Measurements from ENCODE around the gene RPS21.

Gene RPS21

GRCh38 chr20:62394248-62395245, 7.6 kb downstream of the RPS21 start:
- no peaks in the 10 kb centered on the region for H3K27me3 ChIP-seq (ENCODE audit: insufficient read depth, low read length)
- peaks cover 40% of the 10 kb centered on the region for H3K36me3 ChIP-seq (ENCODE audit: insufficient read depth, low read length)
- H3K4me3 ChIP-seq (ENCODE audit: low read length) = no peak overlapping the region
- H3K9me3 ChIP-seq (ENCODE audit: low read length) = no peaks in the 10 kb centered on the region
- H2AFZ ChIP-seq (ENCODE audit: low read depth, low read length) = no peak overlapping the region
- no peaks in the 10 kb centered on the region for H3K4me1 ChIP-seq (ENCODE audit: insufficient read depth, low read length)

- H3K36me3 ChIP-seq (ENCODE audit: insufficient read depth, low read length) = peaks cover 31% of the 10 kb centered on the region
- H3K27me3 ChIP-seq (ENCODE audit: insufficient read depth, low read length) = no peaks in the 10 kb centered on the region
- H2AFZ ChIP-seq (ENCODE audit: low read depth, low read length) = no peak overlapping the region
- H3K4me3 ChIP-seq (ENCODE audit: low read length) = no peak overlapping the region
- no peaks in the 10 kb centered on the region for H3K4me1 ChIP-seq (ENCODE audit: insufficient read depth, low read length)
- no peaks in the 10 kb centered on the region for H3K9me3 ChIP-seq (ENCODE audit: low read length)
Observed at GRCh38 chr20:62395311-62396242, 8.7 kb downstream of the RPS21 start.

- peaks cover 30% of the 10 kb centered on the region for H3K36me3 ChIP-seq (ENCODE audit: insufficient read depth, low read length)
- H3K4me1 ChIP-seq (ENCODE audit: insufficient read depth, low read length) = no peaks in the 10 kb centered on the region
- no peak overlapping the region for H3K4me3 ChIP-seq (ENCODE audit: low read length)
- H2AFZ ChIP-seq (ENCODE audit: low read depth, low read length) = no peak overlapping the region
- no peaks in the 10 kb centered on the region for H3K27me3 ChIP-seq (ENCODE audit: insufficient read depth, low read length)
- no peaks in the 10 kb centered on the region for H3K9me3 ChIP-seq (ENCODE audit: low read length)
Observed at GRCh38 chr20:62396367-62397239, 9.7 kb downstream of the RPS21 start.

GRCh38 chr20:62398120-62398821, 11.4 kb downstream of the RPS21 start:
- Histone ChIP-seq H3K4me1 (ENCODE audit: insufficient read depth, low read length) (no peaks in the 10 kb centered on the region), H3K9me3 (ENCODE audit: low read length) (no peaks in the 10 kb centered on the region), H3K27me3 (ENCODE audit: insufficient read depth, low read length) (no peaks in the 10 kb centered on the region), H3K36me3 (ENCODE audit: insufficient read depth, low read length) (peaks cover 17% of the 10 kb centered on the region), H2AFZ (ENCODE audit: low read depth, low read length) (no peak overlapping the region), H3K4me3 (ENCODE audit: low read length) (no peak overlapping the region)

GRCh38 chr20:62400021-62400420, 13.1 kb downstream of the RPS21 start:
- H2AFZ ChIP-seq (ENCODE audit: low read depth, low read length) = no peak overlapping the region
- no peak overlapping the region for H3K4me3 ChIP-seq (ENCODE audit: low read length)
- H3K36me3 ChIP-seq (ENCODE audit: insufficient read depth, low read length) = peaks cover 5% of the 10 kb centered on the region
- H3K27me3 ChIP-seq (ENCODE audit: insufficient read depth, low read length) = no peaks in the 10 kb centered on the region
- no peaks in the 10 kb centered on the region for H3K4me1 ChIP-seq (ENCODE audit: insufficient read depth, low read length)
- H3K9me3 ChIP-seq (ENCODE audit: low read length) = no peaks in the 10 kb centered on the region

GRCh38 chr20:62400541-62400940, 13.6 kb downstream of the RPS21 start:
- Histone ChIP-seq H3K4me1 (ENCODE audit: insufficient read depth, low read length) (peaks cover 2% of the 10 kb centered on the region), H3K9me3 (ENCODE audit: low read length) (no peaks in the 10 kb centered on the region), H3K27me3 (ENCODE audit: insufficient read depth, low read length) (no peaks in the 10 kb centered on the region), H2AFZ (ENCODE audit: low read depth, low read length) (no peak overlapping the region), H3K4me3 (ENCODE audit: low read length) (no peak overlapping the region), H3K36me3 (ENCODE audit: insufficient read depth, low read length) (peaks cover 5% of the 10 kb centered on the region)

GRCh38 chr20:62401331-62401779, 14.5 kb downstream of the RPS21 start:
- Histone ChIP-seq H3K4me1 (ENCODE audit: insufficient read depth, low read length) (peaks cover 9% of the 10 kb centered on the region), H3K4me3 (ENCODE audit: low read length) (no peak overlapping the region), H3K36me3 (ENCODE audit: insufficient read depth, low read length) (peaks cover 2% of the 10 kb centered on the region), H2AFZ (ENCODE audit: low read depth, low read length) (no peak overlapping the region), H3K9me3 (ENCODE audit: low read length) (no peaks in the 10 kb centered on the region), H3K27me3 (ENCODE audit: insufficient read depth, low read length) (no peaks in the 10 kb centered on the region)

GRCh38 chr20:62402456-62403150, 15.7 kb downstream of the RPS21 start:
- Histone ChIP-seq H3K27me3 (ENCODE audit: insufficient read depth, low read length) (no peaks in the 10 kb centered on the region), H2AFZ (ENCODE audit: low read depth, low read length) (no peak overlapping the region), H3K9me3 (ENCODE audit: low read length) (no peaks in the 10 kb centered on the region), H3K4me1 (ENCODE audit: insufficient read depth, low read length) (peaks cover 15% of the 10 kb centered on the region), H3K4me3 (ENCODE audit: low read length) (no peak overlapping the region), H3K36me3 (ENCODE audit: insufficient read depth, low read length) (peaks cover 2% of the 10 kb centered on the region)

- no peaks in the 10 kb centered on the region for H3K9me3 ChIP-seq (ENCODE audit: low read length)
- peaks cover 2% of the 10 kb centered on the region for H3K36me3 ChIP-seq (ENCODE audit: insufficient read depth, low read length)
- H3K27me3 ChIP-seq (ENCODE audit: insufficient read depth, low read length) = peaks cover under 1% of the 10 kb centered on the region
- no peak overlapping the region for H3K4me3 ChIP-seq (ENCODE audit: low read length)
- peaks cover 16% of the 10 kb centered on the region for H3K4me1 ChIP-seq (ENCODE audit: insufficient read depth, low read length)
- no peak overlapping the region for H2AFZ ChIP-seq (ENCODE audit: low read depth, low read length)
Observed at GRCh38 chr20:62403331-62403730, 16.4 kb downstream of the RPS21 start.

GRCh38 chr20:62404112-62404665, 17.3 kb downstream of the RPS21 start:
- H2AFZ ChIP-seq (ENCODE audit: low read depth, low read length) = no peak overlapping the region
- H3K4me1 ChIP-seq (ENCODE audit: insufficient read depth, low read length) = peaks cover 16% of the 10 kb centered on the region
- peaks cover 2% of the 10 kb centered on the region for H3K36me3 ChIP-seq (ENCODE audit: insufficient read depth, low read length)
- H3K9me3 ChIP-seq (ENCODE audit: low read length) = no peaks in the 10 kb centered on the region
- H3K4me3 ChIP-seq (ENCODE audit: low read length) = no peak overlapping the region
- peaks cover 2% of the 10 kb centered on the region for H3K27me3 ChIP-seq (ENCODE audit: insufficient read depth, low read length)

GRCh38 chr20:62404761-62405107, 17.8 kb downstream of the RPS21 start:
- Histone ChIP-seq H3K4me1 (ENCODE audit: insufficient read depth, low read length) (peaks cover 16% of the 10 kb centered on the region), H2AFZ (ENCODE audit: low read depth, low read length) (no peak overlapping the region), H3K27me3 (ENCODE audit: insufficient read depth, low read length) (peaks cover 6% of the 10 kb centered on the region), H3K36me3 (ENCODE audit: insufficient read depth, low read length) (peaks cover 2% of the 10 kb centered on the region), H3K4me3 (ENCODE audit: low read length) (no peak overlapping the region), H3K9me3 (ENCODE audit: low read length) (no peaks in the 10 kb centered on the region)

Data from neuron (in vitro differentiated cells).